GM20000 (cell line): Measurements from ENCODE around the gene TBC1D5.
"Not testable (repeated sequence)": the region's sequence is repeated elsewhere in the genome, so short reads cannot be mapped to it uniquely, and the experiment has no call there.

Experiments
- DNase-seq: peaks from one replicate; pipeline ENCODE4 v3.0.0; 2012; ENCODE audit warnings: low spot score
- CTCF ChIP-seq: IDR thresholded peaks from 2 replicates; pipeline ENCODE4 v1.5.1; 2012; ENCODE audit warnings: mild to moderate bottlenecking, control low read depth; ENCODE audit errors: extremely low read depth, missing control alignments

TBC1D5 gene

GRCh38 chr3:17396036-17396435 lies 346.4 kb downstream of the TBC1D5 start:
- no peak for TF ChIP-seq CTCF

GRCh38 chr3:17394541-17395155 lies 347.8 kb downstream of the TBC1D5 start:
- no peak for DNase-seq
- no peak for TF ChIP-seq CTCF

More at GRCh38 chr3:17396036-17396435, 346.4 kb downstream of the TBC1D5 start:
- no peak for DNase-seq

GRCh38 chr3:17392516-17392915 lies 349.9 kb downstream of the TBC1D5 start:
- not testable (repeated sequence) for DNase-seq

DNA sequence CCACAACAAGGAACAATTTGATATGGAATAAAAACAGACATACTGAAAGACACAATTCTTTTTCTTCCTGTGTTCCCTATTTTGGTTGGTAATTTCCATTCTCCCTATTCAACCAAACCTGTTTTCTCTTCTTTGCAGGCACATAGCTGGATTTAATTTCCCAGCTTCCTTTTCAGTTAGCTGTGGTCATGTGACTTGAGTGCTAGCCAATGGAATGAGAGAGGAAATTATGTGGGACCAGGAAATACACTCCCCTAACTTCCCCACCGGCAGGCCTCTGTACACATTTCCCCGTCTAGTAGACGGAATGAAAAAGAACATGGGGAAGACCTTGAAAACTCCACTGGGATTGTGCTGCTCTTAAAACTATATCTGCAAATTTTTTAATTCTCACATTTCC lies 351.6 kb downstream of the TBC1D5 start:
- DNase-seq = no peak
- no peak for TF ChIP-seq CTCF

DNA sequence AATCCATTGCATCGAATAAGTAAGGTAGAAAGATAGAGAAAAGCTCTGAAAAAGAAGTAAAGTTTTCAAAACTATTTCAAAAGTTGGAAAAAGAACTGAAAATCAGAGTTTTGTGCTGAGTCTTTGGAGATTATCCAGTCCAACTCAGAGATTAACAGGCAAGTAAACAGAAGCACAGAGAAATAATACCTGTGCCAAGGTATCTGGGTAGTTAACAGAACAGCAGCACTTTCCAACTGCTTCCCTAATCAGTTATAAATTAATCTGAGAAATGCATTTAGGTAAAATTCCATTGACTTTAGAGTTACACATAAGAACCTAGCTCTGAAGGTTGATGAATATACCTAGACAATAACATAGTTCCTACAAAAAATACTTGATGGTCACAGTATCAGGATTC lies 355.3 kb downstream of the TBC1D5 start:
- DNase-seq = no peak
- no peak for TF ChIP-seq CTCF

GRCh38 chr3:17386432-17386831 lies 356.0 kb downstream of the TBC1D5 start:
- TF ChIP-seq CTCF = no peak
- DNase-seq = no peak

DNA sequence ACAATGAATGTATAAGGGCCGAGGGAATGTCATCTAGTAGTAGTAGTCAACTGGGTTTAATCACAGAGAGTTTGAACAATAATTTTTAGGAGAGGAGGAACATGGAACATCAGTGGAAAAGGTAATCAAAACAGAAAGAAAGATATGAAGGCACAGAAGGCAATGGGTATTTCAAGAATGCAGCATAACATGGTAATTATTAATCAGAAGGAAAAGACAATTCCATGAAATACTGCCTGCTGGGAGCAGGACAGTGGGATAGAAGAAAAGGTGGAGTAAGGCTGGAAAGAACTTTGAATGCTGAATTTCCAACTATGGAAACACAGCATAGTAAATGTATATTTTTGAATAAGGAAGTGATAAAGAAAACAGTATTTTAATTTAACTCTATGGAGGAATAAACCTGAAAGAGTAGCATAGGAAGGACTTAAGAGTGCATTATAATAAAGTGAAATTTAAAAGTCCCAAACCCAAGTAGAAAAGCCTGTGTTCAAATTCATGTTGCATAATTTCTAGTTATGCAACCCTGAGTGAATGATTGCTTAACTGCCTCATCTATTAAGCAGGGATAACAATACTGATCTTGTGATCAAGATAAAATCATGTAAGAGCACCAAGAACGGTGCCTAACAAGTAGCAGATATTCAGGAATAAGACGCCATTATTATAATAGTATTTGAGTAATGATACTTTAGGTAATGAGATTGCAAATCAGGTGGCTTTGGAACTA lies 357.7 kb downstream of the TBC1D5 start:
- no peak for TF ChIP-seq CTCF
- DNase-seq = no peak

DNA sequence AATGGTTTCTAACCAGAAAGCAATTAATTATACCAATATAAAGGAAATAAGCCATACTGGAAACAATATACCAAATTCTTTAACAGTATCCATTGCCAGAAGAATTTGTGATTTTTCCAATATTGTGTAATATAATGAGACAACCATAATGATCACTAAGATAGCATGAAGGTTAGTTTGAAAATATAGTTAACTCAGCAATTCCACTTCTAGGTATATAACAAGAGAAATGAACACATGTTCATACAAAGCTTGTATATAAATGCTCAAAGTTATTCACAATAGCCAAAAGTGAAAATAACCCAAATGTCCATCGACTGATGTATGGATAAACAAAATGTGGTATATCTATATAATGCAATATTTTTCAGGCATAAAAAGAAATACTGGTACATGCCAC lies 369.1 kb downstream of the TBC1D5 start:
- DNase-seq = no peak
- TF ChIP-seq CTCF = no peak
